H9 (cell line): ENCODE results near the gene OPRD1. TPM values are rescaled to one million over a fixed set of nuclear protein-coding genes. Genes with fewer than 3 reads are reported as not detected.

Experiments used
- DNase-seq: peaks from one replicate; pipeline ENCODE4 v3.0.0-alpha.2; 2017
- H2AFZ ChIP-seq: one replicate; pipeline ENCODE4 v1.6.1; 2013; ENCODE audit warnings: mild to moderate bottlenecking, low read length, control low read depth, moderate library complexity
- H2AK5ac ChIP-seq: 2 replicates; pipeline ENCODE4 v1.6.1; 2013; ENCODE audit warnings: low read length, control low read depth, mixed read lengths; ENCODE audit not compliant: insufficient read length
- H2BK120ac ChIP-seq: one replicate; pipeline ENCODE4 v1.6.1; 2013; ENCODE audit warnings: low read depth, mild to moderate bottlenecking, low read length, control low read depth, inconsistent platforms; ENCODE audit not compliant: poor library complexity, severe bottlenecking
- H2BK12ac ChIP-seq: 2 replicates; pipeline ENCODE4 v1.6.1; 2013; ENCODE audit warnings: low read length, control low read depth, mixed read lengths, low read depth; ENCODE audit not compliant: insufficient read length
- H2BK15ac ChIP-seq: 2 replicates; pipeline ENCODE4 v1.6.1; 2013; ENCODE audit warnings: low read depth, low read length, control low read depth
- H2BK20ac ChIP-seq: one replicate; pipeline ENCODE4 v1.6.1; 2013; ENCODE audit warnings: low read depth, mild to moderate bottlenecking, low read length, control low read depth, inconsistent platforms; ENCODE audit not compliant: poor library complexity, severe bottlenecking
- H2BK5ac ChIP-seq: 2 replicates; pipeline ENCODE4 v1.6.1; 2013; ENCODE audit warnings: low read length, control low read depth, mixed read lengths; ENCODE audit not compliant: insufficient read length
- H3K14ac ChIP-seq: 2 replicates; pipeline ENCODE4 v1.6.1; 2013; ENCODE audit warnings: low read length, control low read depth; ENCODE audit not compliant: insufficient read depth
- H3K18ac ChIP-seq: 2 replicates; pipeline ENCODE4 v1.6.1; 2013; ENCODE audit warnings: low read depth, mild to moderate bottlenecking, mixed read lengths, low read length, control low read depth; ENCODE audit not compliant: insufficient read length
- H3K23ac ChIP-seq: 2 replicates; pipeline ENCODE4 v1.6.1; 2013; ENCODE audit warnings: low read length, control low read depth, mixed read lengths, low read depth; ENCODE audit not compliant: insufficient read length
- H3K23me2 ChIP-seq: 2 replicates; pipeline ENCODE4 v1.6.1; 2013; ENCODE audit warnings: low read depth, mild to moderate bottlenecking, mixed read lengths, low read length, control low read depth; ENCODE audit not compliant: insufficient read length, poor library complexity, severe bottlenecking
- H3K27ac ChIP-seq: 2 replicates; pipeline ENCODE4 v1.5.1; 2013; ENCODE audit warnings: low read length, control low read depth, mixed read lengths, low read depth; ENCODE audit not compliant: insufficient read length
- H3K27me3 ChIP-seq: 2 replicates; pipeline ENCODE4 v1.6.1; 2013; ENCODE audit warnings: low read length, control low read depth, inconsistent platforms; ENCODE audit not compliant: insufficient read depth
- H3K4ac ChIP-seq: 2 replicates; pipeline ENCODE4 v1.6.1; 2013; ENCODE audit warnings: low read depth, mild to moderate bottlenecking, control low read depth, inconsistent platforms, low read length, moderate library complexity
- H3K4me1 ChIP-seq: 2 replicates; pipeline ENCODE4 v1.6.1; 2013; ENCODE audit warnings: low read length, control low read depth, inconsistent platforms; ENCODE audit not compliant: insufficient read depth
- H3K4me2 ChIP-seq: 2 replicates; pipeline ENCODE4 v1.6.1; 2013; ENCODE audit warnings: low read length, control low read depth, mixed read lengths; ENCODE audit not compliant: insufficient read length, insufficient read depth
- H3K56ac ChIP-seq: 2 replicates; pipeline ENCODE4 v1.6.1; 2013; ENCODE audit warnings: low read depth, mild to moderate bottlenecking, mixed read lengths, low read length, control low read depth; ENCODE audit not compliant: insufficient read length
- H3K79me1 ChIP-seq: 2 replicates; pipeline ENCODE4 v1.6.1; 2013; ENCODE audit warnings: low read depth, mild to moderate bottlenecking, moderate library complexity, low read length, control low read depth, inconsistent platforms; ENCODE audit not compliant: insufficient read depth, poor library complexity, severe bottlenecking
- H3K79me2 ChIP-seq: 2 replicates; pipeline ENCODE4 v1.6.1; 2013; ENCODE audit warnings: low read length, control low read depth, inconsistent platforms; ENCODE audit not compliant: insufficient read depth
- H3K9ac ChIP-seq: 2 replicates; pipeline ENCODE4 v1.6.1; 2013; ENCODE audit warnings: low read length, control low read depth, mixed read lengths; ENCODE audit not compliant: insufficient read length; ENCODE audit errors: extremely low read depth
- H3K9me3 ChIP-seq: one replicate; pipeline ENCODE4 v1.6.1; 2013; ENCODE audit warnings: low read depth, low read length, inconsistent platforms; ENCODE audit not compliant: control insufficient read depth
- H3T11ph ChIP-seq: one replicate; pipeline ENCODE4 v1.6.1; 2013; ENCODE audit warnings: mild to moderate bottlenecking, low read length, control low read depth, inconsistent platforms
- H4K20me1 ChIP-seq: one replicate; pipeline ENCODE4 v1.6.1; 2013; ENCODE audit not compliant: control insufficient read depth, insufficient read length, insufficient read depth
- H4K5ac ChIP-seq: 2 replicates; pipeline ENCODE4 v1.6.1; 2013; ENCODE audit warnings: low read depth, mild to moderate bottlenecking, mixed read lengths, low read length, control low read depth; ENCODE audit not compliant: insufficient read length
- H4K8ac ChIP-seq: replicated peaks from 2 replicates; pipeline ENCODE4 v1.6.1; 2013; ENCODE audit warnings: low read length, control low read depth, mixed read lengths, low read depth; ENCODE audit not compliant: insufficient read length
- H4K91ac ChIP-seq: 2 replicates; pipeline ENCODE4 v1.6.1; 2013; ENCODE audit warnings: low read depth, mild to moderate bottlenecking, moderate library complexity, mixed read lengths, low read length, control low read depth; ENCODE audit not compliant: insufficient read length
- H3K27ac Mint-ChIP-seq, 3 experiments: 2 replicates in 2 of 3; 3 replicates in 1 of 3; pipeline ENCODE4 v1.8.0; 2020 to 2021; ENCODE audit warnings: mixed read lengths in 3 of 3, mild to moderate bottlenecking in 1 of 3, moderate library complexity in 1 of 3
- H3K27me3 Mint-ChIP-seq: 2 replicates; pipeline ENCODE4 v1.8.0; 2021; ENCODE audit warnings: low read depth, mild to moderate bottlenecking, moderate library complexity, mixed read lengths
- H3K36me3 Mint-ChIP-seq, 3 experiments: 2 replicates in 2 of 3; 3 replicates in 1 of 3; pipeline ENCODE4 v1.8.0; 2020 to 2021; ENCODE audit warnings: low read depth in 3 of 3, mixed read lengths in 3 of 3; ENCODE audit not compliant: insufficient read depth in 1 of 3
- H3K4me1 Mint-ChIP-seq, 2 experiments: 2 replicates each; pipeline ENCODE4 v1.8.0; 2020; ENCODE audit warnings: mixed read lengths in 2 of 2
- H3K4me3 Mint-ChIP-seq, 2 experiments: 2 replicates in 1 of 2; 3 replicates in 1 of 2; pipeline ENCODE4 v1.8.0; 2020 to 2021; ENCODE audit warnings: mild to moderate bottlenecking in 2 of 2, mixed read lengths in 2 of 2, moderate library complexity in 1 of 2
- H3K9me3 Mint-ChIP-seq, 2 experiments: 2 replicates in 1 of 2; 3 replicates in 1 of 2; pipeline ENCODE4 v1.8.0; 2020; ENCODE audit warnings: mild to moderate bottlenecking in 2 of 2, mixed read lengths in 2 of 2, moderate library complexity in 1 of 2
- WGBS: extraction: QIAGEN DNeasy Blood & Tissue Kit; methylation state at CpG from one replicate; pipeline ENCODE4 v1.1.7; 2013; ENCODE audit warnings: missing lambda C conversion rate, low lambda C conversion rate, mixed read lengths; ENCODE audit not compliant: insufficient read length; ENCODE audit errors: extremely low coverage; 5-methylcytosine and 5-hydroxymethylcytosine counted together
- total RNA-seq: library from RNA; stranded (reverse); gene quantifications from 2 replicates; pipeline ENCODE4 v1.2.1, GENCODE V29; 2021
- TF ChIP-seq, protein P1 (sequence below): fragments of 200-600 bp; sonication (generic); conservative IDR thresholded peaks from 3 replicates; pipeline ENCODE4 v1.8.0; 2021; ENCODE audit warnings: antibody characterized with exemption, mild to moderate bottlenecking

OPRD1 gene
- total RNA-seq, 1 experiment from 2014 or later = 1.8 TPM

DNA sequence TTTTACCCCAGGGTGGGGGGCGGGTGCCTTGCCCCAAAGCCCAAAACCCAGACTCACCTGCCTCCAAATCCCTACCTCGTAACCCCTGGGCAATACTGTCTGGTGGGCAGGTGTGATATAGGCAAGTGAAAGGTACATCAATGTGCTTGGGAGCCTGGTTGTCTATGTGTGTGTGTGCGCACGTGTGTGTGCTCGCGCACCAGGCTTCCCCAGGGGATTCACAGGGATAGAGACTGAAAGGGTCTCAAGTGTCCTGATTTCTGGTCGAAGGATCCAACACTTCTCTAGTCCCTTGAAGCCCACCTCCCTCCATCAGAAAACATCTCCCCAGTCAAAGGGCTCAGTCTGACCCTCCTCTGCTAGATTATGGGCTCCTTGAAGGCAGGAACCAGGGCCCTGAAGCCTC is 73.5 kb downstream of the OPRD1 start:
- Histone ChIP-seq H3K79me1 (no peaks in the 10 kb centered on the region), H4K20me1 (no peaks in the 10 kb centered on the region), H3K14ac (no peak overlapping the region), H3T11ph (no peak overlapping the region), H4K5ac (no peak overlapping the region), H2BK5ac (no peak overlapping the region), H3K23me2 (peaks cover 15% of the 10 kb centered on the region), H3K4ac (no peak overlapping the region), H3K4me2 (no peak overlapping the region), H2BK120ac (no peak overlapping the region), H2BK15ac (no peak overlapping the region), H3K27ac (no peak overlapping the region), H3K27me3 (no peaks in the 10 kb centered on the region), H3K18ac (peak overlapping the region; percentile 27), H3K79me2 (no peaks in the 10 kb centered on the region), H3K9me3 (no peaks in the 10 kb centered on the region), H3K9ac (no peak overlapping the region), H4K91ac (no peak overlapping the region), H2AFZ (no peak overlapping the region), H2BK12ac (peak overlapping the region; percentile 91), H3K56ac (no peak overlapping the region), H3K4me1 (peaks cover 16% of the 10 kb centered on the region; the same call in 1 of the 2 replicates), H2BK20ac (peak overlapping the region; percentile 61), H3K23ac (no peak overlapping the region), H4K8ac (no peak overlapping the region), H2AK5ac (no peak overlapping the region)
- no CpG with 5 or more reads among the region's 7 CpGs for WGBS
- H3K27ac Mint-ChIP-seq = no peak overlapping the region
- TF ChIP-seq, protein P1, sequence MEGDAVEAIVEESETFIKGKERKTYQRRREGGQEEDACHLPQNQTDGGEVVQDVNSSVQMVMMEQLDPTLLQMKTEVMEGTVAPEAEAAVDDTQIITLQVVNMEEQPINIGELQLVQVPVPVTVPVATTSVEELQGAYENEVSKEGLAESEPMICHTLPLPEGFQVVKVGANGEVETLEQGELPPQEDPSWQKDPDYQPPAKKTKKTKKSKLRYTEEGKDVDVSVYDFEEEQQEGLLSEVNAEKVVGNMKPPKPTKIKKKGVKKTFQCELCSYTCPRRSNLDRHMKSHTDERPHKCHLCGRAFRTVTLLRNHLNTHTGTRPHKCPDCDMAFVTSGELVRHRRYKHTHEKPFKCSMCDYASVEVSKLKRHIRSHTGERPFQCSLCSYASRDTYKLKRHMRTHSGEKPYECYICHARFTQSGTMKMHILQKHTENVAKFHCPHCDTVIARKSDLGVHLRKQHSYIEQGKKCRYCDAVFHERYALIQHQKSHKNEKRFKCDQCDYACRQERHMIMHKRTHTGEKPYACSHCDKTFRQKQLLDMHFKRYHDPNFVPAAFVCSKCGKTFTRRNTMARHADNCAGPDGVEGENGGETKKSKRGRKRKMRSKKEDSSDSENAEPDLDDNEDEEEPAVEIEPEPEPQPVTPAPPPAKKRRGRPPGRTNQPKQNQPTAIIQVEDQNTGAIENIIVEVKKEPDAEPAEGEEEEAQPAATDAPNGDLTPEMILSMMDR = no peak
- H3K4me3 Mint-ChIP-seq = no peak overlapping the region
- peaks cover 48 to 50% of the 10 kb centered on the region in 2 experiments for H3K4me1 Mint-ChIP-seq
- H3K9me3 Mint-ChIP-seq = peaks cover 0 to 3% of the 10 kb centered on the region in 2 experiments; a peak in 1 of 5 replicates
- DNase-seq = peak; percentile 28
- H3K27me3 Mint-ChIP-seq = peaks cover 19% of the 10 kb centered on the region
- H3K36me3 Mint-ChIP-seq = no peaks in the 10 kb centered on the region
